ENCODE measurements around the gene CDK18. TPM values are rescaled to one million over a fixed set of nuclear protein-coding genes. Genes with fewer than 3 reads are reported as not detected.

The CDK18 gene
- total and polyA plus RNA-seq, 12 donors: 41.4 to 199 (median 159) TPM

DNA sequence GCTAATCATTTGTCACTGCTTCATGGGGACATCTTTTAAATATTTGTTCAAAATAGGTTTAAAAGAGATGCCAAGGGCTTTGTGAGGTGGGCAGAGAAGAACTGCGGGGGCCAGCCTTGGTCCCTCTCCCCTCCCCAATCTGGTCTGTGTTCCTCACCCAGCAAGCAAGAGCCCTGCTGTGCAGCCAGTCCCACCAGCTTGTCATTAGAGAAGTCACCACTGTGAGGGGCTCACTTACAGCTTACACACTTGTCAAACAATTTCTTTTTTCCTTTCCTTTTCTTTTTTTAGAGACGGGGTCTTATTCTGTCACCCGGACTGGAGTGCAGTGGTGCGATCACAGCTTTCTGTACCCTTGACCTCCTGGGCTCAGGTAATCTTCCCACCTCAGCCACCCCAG is 10.4 kb upstream of the CDK18 start:
- Histone ChIP-seq H3K27me3 (no peaks in the 10 kb centered on the region), H3K36me3 (no peaks in the 10 kb centered on the region), H3K27ac (peak overlapping the region in 5 of 10 donors; percentile 31 to 91 (median 85)), H3K4me1 (peaks cover 9 to 55% (median 26%) of the 10 kb centered on the region in 9 donors), H3K4me3 (no peak overlapping the region), H3K9me3 (no peaks in the 10 kb centered on the region)
- TF ChIP-seq CTCF (IDR thresholded peaks at IDR 0.05): peak in 5 of 9 donors; percentile 17 to 41 (median 34)
- no peak for DNase-seq
- peak in 4 of 8 donors; percentile 25 to 69 (median 40) for ATAC-seq
- intact Hi-C loops (cut with DNase I): loop anchor here in 1 of 10 donors (2.0 kb wide), 1 partner anchor 25 kb away; no protein-coding TSS in a partner anchor
- WGBS, 2 donors: 67 to 78% methylated on average over 4 of the region's 4 CpGs

DNA sequence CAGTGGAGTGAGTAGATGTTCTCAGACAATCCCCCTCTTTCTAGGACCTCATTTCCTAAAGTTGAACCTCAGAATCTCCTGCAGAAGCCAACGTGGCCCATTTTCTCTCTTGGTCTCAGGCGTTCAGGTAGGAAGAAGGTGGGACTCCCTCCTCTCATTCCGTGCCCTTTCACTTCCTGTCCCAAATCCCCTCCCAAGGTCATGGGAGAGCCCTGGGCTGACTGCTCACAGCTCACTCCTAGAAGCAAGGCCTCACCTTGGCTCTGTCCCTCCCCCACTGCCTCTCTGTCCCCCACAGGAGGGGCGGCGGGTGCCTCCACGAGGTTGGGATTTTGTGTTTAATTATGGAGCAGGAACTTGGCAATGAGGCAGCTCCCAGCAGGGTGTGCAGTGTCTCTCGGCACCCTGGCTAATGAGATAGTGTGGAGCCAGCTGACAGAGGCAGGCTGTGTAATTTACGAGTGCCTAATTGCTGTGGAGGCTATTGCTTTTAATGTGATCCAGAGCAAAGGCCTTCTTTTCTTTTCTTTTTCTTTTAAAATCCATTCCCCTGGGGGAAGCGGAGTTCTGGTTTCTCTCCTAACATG is 9.1 kb upstream of the CDK18 start:
- Histone ChIP-seq H3K9me3 (no peaks in the 10 kb centered on the region), H3K27me3 (no peaks in the 10 kb centered on the region), H3K4me3 (no peak overlapping the region), H3K4me1 (peaks cover 9 to 59% (median 29%) of the 10 kb centered on the region in 9 donors), H3K27ac (peak overlapping the region in 9 of 10 donors; percentile 50 to 91 (median 78)), H3K36me3 (no peaks in the 10 kb centered on the region)
- intact Hi-C loops (cut with DNase I): loop anchor here in 1 of 10 donors (2.0 kb wide), 1 partner anchor 23 kb away; no protein-coding TSS in a partner anchor
- WGBS, 2 donors: 36 to 51% methylated on average over 9 of the region's 9 CpGs
- TF ChIP-seq CTCF (IDR thresholded peaks at IDR 0.05): peak in 3 of 9 donors; percentile 16 to 17 (median 16)
- ATAC-seq (peak; percentile 80 to 93 (median 86)), DNase-seq (peak; percentile 60 to 74)

DNA sequence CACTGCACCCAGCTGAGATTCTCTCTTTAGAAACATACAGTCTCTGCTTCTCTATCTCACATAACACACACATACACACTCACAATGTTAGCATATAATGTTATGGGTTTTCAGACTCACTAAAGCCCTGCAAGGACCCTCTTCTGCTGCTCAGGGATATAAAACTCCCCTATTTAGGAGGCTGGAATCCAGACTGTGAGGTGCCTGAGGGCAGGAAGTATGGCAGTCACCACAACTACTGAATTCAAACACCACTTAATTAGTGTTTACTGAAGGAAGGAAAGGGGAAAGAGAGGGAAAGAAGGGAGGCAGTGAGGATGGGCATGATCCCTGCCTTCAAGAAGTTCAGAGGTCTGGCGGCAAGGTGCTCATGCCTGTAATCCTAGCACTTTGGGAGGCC is 7.8 kb upstream of the CDK18 start:
- no peak overlapping the region for H3K27ac ChIP-seq
- H3K4me3 ChIP-seq: no peak overlapping the region
- no peak for ATAC-seq
- H3K9me3 ChIP-seq: no peaks in the 10 kb centered on the region
- intact Hi-C loops (cut with DNase I): no loop called here
- DNase-seq: no peak
- H3K36me3 ChIP-seq: no peaks in the 10 kb centered on the region
- no peaks in the 10 kb centered on the region for H3K27me3 ChIP-seq
- H3K4me1 ChIP-seq: peaks cover 9 to 68% (median 39%) of the 10 kb centered on the region in 9 donors
- 100% methylated on average over 1 of the region's 1 CpG for WGBS, 2 donors
- no peak for TF ChIP-seq CTCF (IDR thresholded peaks at IDR 0.05)

DNA sequence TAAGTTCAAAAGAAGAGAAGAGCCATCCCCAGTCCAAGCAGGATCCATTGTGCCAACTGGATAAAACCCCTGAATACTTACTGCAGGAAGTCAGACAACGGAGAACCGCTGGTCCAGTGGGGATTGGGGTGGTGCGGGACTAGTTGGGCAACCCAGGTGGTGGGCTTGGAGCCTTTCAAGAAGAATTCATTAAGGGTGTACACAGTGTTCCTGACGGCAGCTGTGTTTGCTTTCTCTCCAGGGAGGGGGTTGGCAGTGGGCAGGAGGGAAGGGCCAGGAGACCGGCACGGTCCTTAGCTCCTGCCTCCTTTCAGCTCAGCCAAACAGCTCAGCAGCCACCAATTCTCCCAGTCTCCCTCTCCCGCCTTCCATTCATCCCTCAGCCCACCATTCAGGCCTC is 7.1 kb upstream of the CDK18 start:
- Histone ChIP-seq H3K27ac (no peak overlapping the region), H3K4me1 (peaks cover 8 to 62% (median 32%) of the 10 kb centered on the region in 9 donors), H3K4me3 (no peak overlapping the region), H3K27me3 (no peaks in the 10 kb centered on the region), H3K9me3 (no peaks in the 10 kb centered on the region), H3K36me3 (no peaks in the 10 kb centered on the region)
- 71 to 84% methylated on average over 7 of the region's 7 CpGs for WGBS, 2 donors
- DNase-seq: no peak
- ATAC-seq: no peak
- TF ChIP-seq CTCF (IDR thresholded peaks at IDR 0.05): no peak
- intact Hi-C loops (cut with DNase I): no loop called here
